K562 (cell line): ENCODE data around the gene WIPF1.

Experiments used
- EZH2 ChIP-seq: IDR thresholded peaks from 2 replicates; pipeline ENCODE4 v1.6.1; 2012; ENCODE audit warnings: low read depth, mild to moderate bottlenecking, inconsistent platforms, low read length, borderline replicate concordance
- HDAC6 ChIP-seq: IDR thresholded peaks from 2 replicates; pipeline ENCODE4 v1.6.1; 2012; ENCODE audit warnings: low read depth, mild to moderate bottlenecking, control low read depth, inconsistent platforms, low read length, moderate library complexity
- NCOA1 ChIP-seq: fragments of 450-650 bp; IDR thresholded peaks from 2 replicates; pipeline ENCODE4 v1.6.1; 2016; ENCODE audit warnings: low read depth
- NRF1 ChIP-seq, 2 experiments: fragments of 450-650 bp; IDR thresholded peaks in 1 of 2; conservative IDR thresholded peaks in 1 of 2; 2 replicates each; pipeline ENCODE4 v1.6.1; 2014; ENCODE audit warnings: mild to moderate bottlenecking in 2 of 2
- PRMT5 ChIP-seq: sonication (generic); formaldehyde crosslinking; IDR thresholded peaks from 2 replicates; pipeline ENCODE4 v1.5.0; 2020; ENCODE audit warnings: missing genetic modification reagents
- TEAD1 ChIP-seq, 2 experiments: fragments of 450-650 bp in 1 of 2; sonication (generic) in 1 of 2; formaldehyde crosslinking; IDR thresholded peaks; 2 replicates each; pipeline versions ENCODE4 v1.4.0 to v1.8.0; 2020 to 2022; ENCODE audit warnings: mild to moderate bottlenecking in 2 of 2, missing genetic modification reagents in 1 of 2
- TRIM24 ChIP-seq, 2 experiments: fragments of 450-650 bp; IDR thresholded peaks; 2 replicates each; pipeline ENCODE4 v1.6.1; 2016
- ZBTB17 ChIP-seq: fragments of 450-650 bp; formaldehyde crosslinking; IDR thresholded peaks from 2 replicates; pipeline ENCODE4 v1.4.0; 2020; ENCODE audit warnings: mild to moderate bottlenecking
- TF ChIP-seq, protein P1 (sequence below): sonication (generic); formaldehyde crosslinking; IDR thresholded peaks from 2 replicates; pipeline ENCODE4 v1.5.0; 2020; ENCODE audit warnings: missing genetic modification reagents
- TF ChIP-seq, protein P2 (sequence below), 3 experiments: IDR thresholded peaks in 2 of 3; conservative IDR thresholded peaks in 1 of 3; 2 replicates each; pipeline ENCODE4 v1.5.1; 2011 to 2012; ENCODE audit warnings: low read length in 3 of 3, mild to moderate bottlenecking in 3 of 3, control low read depth in 2 of 3, improper control_type of control experiment in 1 of 3, inconsistent platforms in 1 of 3, low read depth in 1 of 3, mixed read lengths in 1 of 3, moderate library complexity in 1 of 3; ENCODE audit not compliant: insufficient read depth in 2 of 3

DNA sequence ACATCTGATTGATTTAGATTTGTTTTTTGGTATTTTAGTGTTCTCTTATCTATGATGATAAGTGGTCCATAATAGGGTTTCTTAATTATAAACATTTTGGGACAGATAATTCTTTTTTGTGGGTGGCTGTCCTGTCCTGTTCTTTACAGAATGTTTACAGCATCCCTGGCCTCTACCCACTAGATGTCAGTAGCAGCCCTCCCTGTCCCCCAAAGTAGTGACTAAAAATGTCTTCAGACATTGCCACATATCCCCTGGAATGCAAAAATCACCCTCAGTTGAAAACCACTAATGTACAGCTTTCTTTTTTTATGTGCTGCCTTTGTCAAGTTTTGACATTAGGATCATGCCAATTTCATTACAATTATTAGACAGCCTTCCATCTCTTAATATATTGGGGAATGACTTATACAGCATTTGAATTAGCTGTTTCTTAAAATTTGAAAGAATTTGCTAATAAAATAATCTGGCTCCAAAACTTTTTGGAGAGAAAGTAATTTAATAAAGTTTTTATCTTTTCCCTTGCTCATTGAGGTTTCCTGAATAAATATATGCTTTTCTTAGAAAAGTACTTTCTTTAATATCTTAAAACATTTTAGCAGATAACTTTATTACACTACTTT, 19.5 kb downstream of the WIPF1 start:
- TF ChIP-seq PRMT5 (CRISPR knock-in tag) (no peak), ZBTB17 (CRISPR knock-in tag) (no peak), NRF1 (conservative IDR thresholded peaks at IDR 0.05 in 1 of 2, IDR thresholded peaks at IDR 0.05 in 1 of 2) (no peak), EZH2 (no peak), TRIM24 (IDR thresholded peaks at IDR 0.05) (no peak), NCOA1 (no peak), HDAC6 (no peak), TEAD1 (CRISPR knock-in tag; IDR thresholded peaks at IDR 0.05) (peak in 1 of 2 experiments; percentile 83; a peak in 2 of 4 replicates)
- TF ChIP-seq, protein P1, sequence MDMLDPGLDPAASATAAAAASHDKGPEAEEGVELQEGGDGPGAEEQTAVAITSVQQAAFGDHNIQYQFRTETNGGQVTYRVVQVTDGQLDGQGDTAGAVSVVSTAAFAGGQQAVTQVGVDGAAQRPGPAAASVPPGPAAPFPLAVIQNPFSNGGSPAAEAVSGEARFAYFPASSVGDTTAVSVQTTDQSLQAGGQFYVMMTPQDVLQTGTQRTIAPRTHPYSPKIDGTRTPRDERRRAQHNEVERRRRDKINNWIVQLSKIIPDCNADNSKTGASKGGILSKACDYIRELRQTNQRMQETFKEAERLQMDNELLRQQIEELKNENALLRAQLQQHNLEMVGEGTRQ = no peak
- TF ChIP-seq, protein P2, sequence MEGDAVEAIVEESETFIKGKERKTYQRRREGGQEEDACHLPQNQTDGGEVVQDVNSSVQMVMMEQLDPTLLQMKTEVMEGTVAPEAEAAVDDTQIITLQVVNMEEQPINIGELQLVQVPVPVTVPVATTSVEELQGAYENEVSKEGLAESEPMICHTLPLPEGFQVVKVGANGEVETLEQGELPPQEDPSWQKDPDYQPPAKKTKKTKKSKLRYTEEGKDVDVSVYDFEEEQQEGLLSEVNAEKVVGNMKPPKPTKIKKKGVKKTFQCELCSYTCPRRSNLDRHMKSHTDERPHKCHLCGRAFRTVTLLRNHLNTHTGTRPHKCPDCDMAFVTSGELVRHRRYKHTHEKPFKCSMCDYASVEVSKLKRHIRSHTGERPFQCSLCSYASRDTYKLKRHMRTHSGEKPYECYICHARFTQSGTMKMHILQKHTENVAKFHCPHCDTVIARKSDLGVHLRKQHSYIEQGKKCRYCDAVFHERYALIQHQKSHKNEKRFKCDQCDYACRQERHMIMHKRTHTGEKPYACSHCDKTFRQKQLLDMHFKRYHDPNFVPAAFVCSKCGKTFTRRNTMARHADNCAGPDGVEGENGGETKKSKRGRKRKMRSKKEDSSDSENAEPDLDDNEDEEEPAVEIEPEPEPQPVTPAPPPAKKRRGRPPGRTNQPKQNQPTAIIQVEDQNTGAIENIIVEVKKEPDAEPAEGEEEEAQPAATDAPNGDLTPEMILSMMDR (IDR thresholded peaks at IDR 0.05 in 2 of 3, conservative IDR thresholded peaks at IDR 0.05 in 1 of 3; ENCODE audit: insufficient read depth in 2 of 3, low read depth in 1 of 3, low read length in 3 of 3) = peak; percentile 35 to 72 (median 57); a peak in 4 of 6 replicates
